Sigmoid colon (tissue), 7 donors: Measurements from ENCODE around the gene RAB43. TPM values are rescaled to one million over a fixed set of nuclear protein-coding genes. Genes with fewer than 3 reads are reported as not detected.
"Not testable (repeated sequence)": the region's sequence is repeated elsewhere in the genome, so short reads cannot be mapped to it uniquely, and the experiment has no call there.

Source experiments
- DNase-seq: peaks from one replicate; pipeline ENCODE4 v3.0.0-alpha.2; 2019
- H3K27ac ChIP-seq, 4 donors: fragments of 200-600 bp; sonication (generic); one replicate each; pipeline ENCODE4 v1.5.1; 2016 to 2019; ENCODE audit warnings: mild to moderate bottlenecking in 1 of 4
- H3K27me3 ChIP-seq, 3 donors: fragments of 200-600 bp; sonication (generic); one replicate each; pipeline ENCODE4 v1.5.1; 2019; ENCODE audit warnings: mild to moderate bottlenecking in 1 of 3
- H3K36me3 ChIP-seq, 4 donors: fragments of 200-600 bp; sonication (generic); one replicate each; pipeline ENCODE4 v1.5.1; 2016 to 2019
- H3K4me1 ChIP-seq, 4 donors: fragments of 200-600 bp; sonication (generic); one replicate each; pipeline ENCODE4 v1.5.1; 2017 to 2019
- H3K4me3 ChIP-seq, 4 donors: fragments of 200-600 bp; sonication (generic); one replicate each; pipeline ENCODE4 v1.5.1; 2017 to 2019; ENCODE audit warnings: mild to moderate bottlenecking in 2 of 4, moderate library complexity in 1 of 4
- H3K9me3 ChIP-seq, 4 donors: fragments of 200-600 bp in 3 of 4; sonication (generic) in 3 of 4; one replicate each; pipeline versions ENCODE4 v1.5.1 to v1.6.1; 2013 to 2019
- EP300 ChIP-seq, 4 donors: sonication (generic); formaldehyde crosslinking; IDR thresholded peaks; one replicate each; pipeline ENCODE4 v1.6.1; 2017; ENCODE audit warnings: antibody characterized with exemption in 4 of 4
- POLR2A ChIP-seq, 2 donors: fragments of 450-650 bp; IDR thresholded peaks; one replicate each; pipeline ENCODE4 v1.6.1; 2016; ENCODE audit warnings: antibody characterized with exemption in 2 of 2, mild to moderate bottlenecking in 2 of 2, moderate library complexity in 2 of 2
- POLR2AphosphoS5 ChIP-seq, 4 donors: sonication (generic); formaldehyde crosslinking; IDR thresholded peaks; one replicate each; pipeline ENCODE4 v1.6.1; 2017; ENCODE audit warnings: antibody characterized with exemption in 4 of 4
- WGBS, 2 donors: extraction: QIAGEN DNeasy Blood & Tissue Kit; methylation state at CpG; one replicate each; pipeline ENCODE4 v1.1.7; 2013; 5-methylcytosine and 5-hydroxymethylcytosine counted together
- intact Hi-C: fragments of 100-400 bp; cut with DNase I; formaldehyde crosslinking; loops from one replicate; pipeline ENCODE4 v1.15.1; 2023
- polyA plus RNA-seq, 3 donors: library from polyadenylated mRNA; stranded (reverse); fragments of 200-250 nt; gene quantifications; one replicate each; pipeline ENCODE4 v1.2.3, GENCODE V29; 2013
- total RNA-seq, 4 donors: library from RNA; depleted of rRNA; stranded (reverse); fragments of >200 nt; gene quantifications; one replicate each; pipeline ENCODE4 v1.1.0, GENCODE V29; 2016
- TF ChIP-seq, protein P1 (sequence below), 4 experiments: fragments of 450-650 bp in 3 of 4; fragments of 200-600 bp in 1 of 4; IDR thresholded peaks; one replicate each; pipeline ENCODE4 v1.5.1; 2016 to 2019; ENCODE audit warnings: antibody characterized with exemption in 4 of 4, mild to moderate bottlenecking in 3 of 4, moderate library complexity in 2 of 4
- donor health status: healthy with polysubstance abuse.
- donor health status: Bipolar disorder and iron deficiency.
- donor health status: healthy.

The RAB43 gene
- total and polyA plus RNA-seq, 7 donors, result 2.8 to 31.3 (median 5.8) TPM

DNA sequence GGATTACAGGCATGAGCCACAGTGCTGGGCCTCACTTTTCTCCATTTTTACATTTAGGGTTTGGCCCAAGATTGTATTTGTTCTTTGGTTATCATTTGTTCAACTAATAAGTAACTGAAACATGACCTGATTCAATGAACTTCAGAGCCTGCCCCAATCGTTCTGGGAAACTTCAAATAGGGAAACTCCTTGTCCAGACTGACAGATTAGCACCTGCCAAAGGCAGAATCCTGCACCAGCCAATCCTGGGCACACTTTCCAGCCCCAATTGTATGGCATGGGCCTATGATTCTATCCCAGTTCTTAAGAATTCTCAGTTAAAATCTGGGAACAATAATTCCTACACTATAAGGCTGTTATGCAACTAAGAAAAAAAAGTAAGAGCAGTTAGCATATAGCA is 18.3 kb upstream of the RAB43 start:
- peaks cover 9 to 90% (median 36%) of the 10 kb centered on the region in 4 donors for H3K36me3 ChIP-seq
- WGBS, 2 donors, result 53 to 68% methylated on average over 1 of the region's 1 CpG
- TF ChIP-seq EP300 (IDR thresholded peaks at IDR 0.05), result no peak
- TF ChIP-seq POLR2AphosphoS5 (IDR thresholded peaks at IDR 0.05), result no peak
- no peak for TF ChIP-seq POLR2A (IDR thresholded peaks at IDR 0.05)
- TF ChIP-seq, protein P1, sequence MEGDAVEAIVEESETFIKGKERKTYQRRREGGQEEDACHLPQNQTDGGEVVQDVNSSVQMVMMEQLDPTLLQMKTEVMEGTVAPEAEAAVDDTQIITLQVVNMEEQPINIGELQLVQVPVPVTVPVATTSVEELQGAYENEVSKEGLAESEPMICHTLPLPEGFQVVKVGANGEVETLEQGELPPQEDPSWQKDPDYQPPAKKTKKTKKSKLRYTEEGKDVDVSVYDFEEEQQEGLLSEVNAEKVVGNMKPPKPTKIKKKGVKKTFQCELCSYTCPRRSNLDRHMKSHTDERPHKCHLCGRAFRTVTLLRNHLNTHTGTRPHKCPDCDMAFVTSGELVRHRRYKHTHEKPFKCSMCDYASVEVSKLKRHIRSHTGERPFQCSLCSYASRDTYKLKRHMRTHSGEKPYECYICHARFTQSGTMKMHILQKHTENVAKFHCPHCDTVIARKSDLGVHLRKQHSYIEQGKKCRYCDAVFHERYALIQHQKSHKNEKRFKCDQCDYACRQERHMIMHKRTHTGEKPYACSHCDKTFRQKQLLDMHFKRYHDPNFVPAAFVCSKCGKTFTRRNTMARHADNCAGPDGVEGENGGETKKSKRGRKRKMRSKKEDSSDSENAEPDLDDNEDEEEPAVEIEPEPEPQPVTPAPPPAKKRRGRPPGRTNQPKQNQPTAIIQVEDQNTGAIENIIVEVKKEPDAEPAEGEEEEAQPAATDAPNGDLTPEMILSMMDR (IDR thresholded peaks at IDR 0.05), result no peak

DNA sequence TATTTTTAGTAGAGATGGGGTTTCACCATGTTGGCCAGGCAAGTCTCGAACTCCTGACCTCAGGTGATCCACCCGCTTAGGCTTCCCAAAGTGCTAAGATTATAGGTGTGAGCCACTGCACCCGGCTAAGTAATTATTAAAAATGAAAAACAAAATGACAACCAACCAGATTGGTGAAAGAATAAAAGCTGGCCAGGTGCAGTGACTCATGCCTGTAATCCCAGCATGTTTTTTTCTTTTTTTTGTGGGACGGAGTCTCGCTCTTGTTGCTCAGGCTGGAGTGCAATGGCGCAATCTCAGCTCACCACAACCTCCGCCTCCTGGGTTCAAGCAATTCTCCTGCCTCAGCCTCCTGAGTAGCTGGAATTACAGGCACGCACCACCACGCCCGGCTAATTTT is 14.7 kb upstream of the RAB43 start:
- intact Hi-C loops, result not testable (repeated sequence)

More for the DNA sequence above, 18.3 kb upstream of the RAB43 start:
- Histone ChIP-seq H3K9me3 (no peaks in the 10 kb centered on the region), H3K27ac (no peak overlapping the region), H3K4me3 (no peak overlapping the region), H3K4me1 (no peaks in the 10 kb centered on the region), H3K27me3 (no peaks in the 10 kb centered on the region)
- no peak for DNase-seq
- intact Hi-C loops, result no loop called here

DNA sequence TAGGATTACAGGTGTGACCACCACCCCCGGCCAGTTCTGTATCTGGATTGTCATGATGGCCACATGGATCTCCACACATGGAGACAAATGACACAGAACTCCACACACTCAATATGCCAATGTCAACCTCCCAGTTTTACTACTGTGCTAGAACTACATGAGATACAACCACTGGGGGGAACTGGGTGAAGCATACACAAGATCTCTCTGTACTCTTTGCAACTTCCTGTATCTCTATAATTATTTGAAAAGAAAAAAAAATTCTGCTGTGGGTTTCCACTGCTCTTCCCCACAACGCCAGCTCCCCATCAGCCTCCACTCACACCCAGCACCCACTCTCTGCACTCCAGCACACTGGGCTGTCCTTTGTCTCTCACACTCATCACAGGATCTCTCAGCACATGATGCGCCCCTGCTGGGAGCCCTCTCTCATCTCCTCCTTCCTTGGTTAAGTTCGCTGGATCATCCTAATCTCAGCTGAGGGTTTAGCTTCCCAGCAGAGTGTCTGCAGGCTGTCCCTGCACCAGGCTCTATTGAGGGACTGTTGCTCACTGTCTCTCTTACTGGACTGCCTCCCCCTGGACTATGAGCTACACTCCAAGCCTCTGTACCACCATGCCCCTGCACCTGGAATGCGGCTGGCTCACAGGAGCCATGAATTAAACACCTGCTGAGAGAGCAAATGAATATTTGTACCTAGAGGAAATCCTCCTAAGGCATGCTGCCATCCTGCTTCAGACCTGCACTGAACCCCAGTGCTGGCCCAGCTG is 10.7 kb upstream of the RAB43 start:
- DNase-seq, result no peak
- Histone ChIP-seq H3K4me3 (no peak overlapping the region), H3K4me1 (no peaks in the 10 kb centered on the region), H3K27me3 (no peaks in the 10 kb centered on the region), H3K9me3 (no peaks in the 10 kb centered on the region), H3K27ac (no peak overlapping the region), H3K36me3 (peaks cover 17 to 99% (median 65%) of the 10 kb centered on the region in 4 donors)
- WGBS, 2 donors, result 87 to 95% methylated on average over 5 of the region's 5 CpGs
- TF ChIP-seq POLR2A (IDR thresholded peaks at IDR 0.05), result no peak
- TF ChIP-seq EP300 (IDR thresholded peaks at IDR 0.05), result no peak
- no peak for TF ChIP-seq POLR2AphosphoS5 (IDR thresholded peaks at IDR 0.05)
- TF ChIP-seq, protein P1 (IDR thresholded peaks at IDR 0.05), result no peak
- intact Hi-C loops, result no loop called here

More for the DNA sequence above, 14.7 kb upstream of the RAB43 start:
- H3K4me1 ChIP-seq, H3K9me3 ChIP-seq, H3K27me3 ChIP-seq, H3K27ac ChIP-seq, H3K4me3 ChIP-seq, DNase-seq: not testable (repeated sequence)
- WGBS, 2 donors, result 96 to 97% methylated on average over 10 of the region's 10 CpGs
- peaks cover 18 to 97% (median 62%) of the 10 kb centered on the region in 4 donors for H3K36me3 ChIP-seq

DNA sequence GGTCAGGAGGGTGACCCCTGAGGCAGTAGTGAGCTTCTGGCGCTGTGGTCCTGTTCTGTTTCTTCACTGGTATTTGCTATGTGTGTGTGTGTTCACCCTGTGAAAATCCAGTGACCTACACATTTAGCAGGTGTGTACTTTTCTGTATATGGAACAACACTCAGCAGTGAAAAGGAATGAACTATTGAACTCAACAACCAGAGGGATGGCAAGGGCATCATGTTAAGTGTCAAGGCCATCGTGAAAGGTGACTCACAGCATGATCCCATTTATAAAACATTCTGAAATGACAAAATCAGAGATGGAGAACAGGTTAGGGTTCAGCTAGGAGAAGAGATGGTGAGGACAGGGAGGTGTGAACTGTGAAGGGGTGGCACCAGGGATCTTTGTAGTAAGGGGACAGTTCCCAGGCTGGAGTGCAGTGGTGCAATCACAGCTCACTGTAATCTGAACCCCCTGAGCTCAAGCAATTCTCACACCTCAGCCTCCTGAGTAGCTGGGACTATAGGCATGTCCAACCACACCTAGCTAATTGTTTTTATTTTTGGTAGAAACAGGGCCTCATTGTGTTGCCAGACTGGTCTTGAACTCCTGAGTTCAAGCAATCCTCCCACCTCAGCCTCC is 10.0 kb upstream of the RAB43 start:
- no peaks in the 10 kb centered on the region for H3K4me1 ChIP-seq
- WGBS, 2 donors, result 84 to 91% methylated on average over 2 of the region's 2 CpGs
- H3K4me3 ChIP-seq, result no peak overlapping the region
- TF ChIP-seq, protein P1 (IDR thresholded peaks at IDR 0.05), result no peak
- TF ChIP-seq POLR2AphosphoS5 (IDR thresholded peaks at IDR 0.05), result no peak
- no peak for TF ChIP-seq EP300 (IDR thresholded peaks at IDR 0.05)
- no peak for TF ChIP-seq POLR2A (IDR thresholded peaks at IDR 0.05)
- peaks cover 17 to 95% (median 63%) of the 10 kb centered on the region in 4 donors for H3K36me3 ChIP-seq
- H3K9me3 ChIP-seq, result no peaks in the 10 kb centered on the region
- no peak for DNase-seq
- no peak overlapping the region for H3K27ac ChIP-seq
- intact Hi-C loops, result no loop called here
- no peaks in the 10 kb centered on the region for H3K27me3 ChIP-seq

DNA sequence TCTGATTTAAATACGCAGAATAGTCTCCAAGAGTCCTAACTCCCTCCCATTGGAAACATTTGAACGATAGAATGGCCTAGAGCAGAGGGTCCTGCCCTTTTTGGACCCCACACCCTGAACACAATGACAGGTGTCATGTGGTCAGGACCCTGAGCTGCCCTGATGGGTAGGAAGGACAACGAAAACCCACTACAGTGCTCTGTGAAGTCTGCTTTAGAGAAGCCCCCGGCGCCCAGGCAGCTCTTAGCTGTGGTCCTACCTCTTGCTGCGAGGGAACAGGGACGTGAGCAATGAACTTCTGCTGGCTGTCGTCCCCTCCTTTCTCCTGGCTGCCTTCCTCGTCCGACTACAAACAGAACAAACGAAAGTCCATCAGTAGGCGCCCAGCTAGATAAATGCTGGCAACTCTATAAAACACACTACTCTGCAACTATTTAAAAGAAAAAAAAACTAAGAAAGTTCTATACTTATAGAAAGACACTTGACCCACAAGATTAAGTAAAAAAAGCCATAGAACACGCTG is 8.7 kb upstream of the RAB43 start:
- Histone ChIP-seq H3K4me1 (no peaks in the 10 kb centered on the region), H3K4me3 (no peak overlapping the region), H3K27me3 (no peaks in the 10 kb centered on the region), H3K9me3 (no peaks in the 10 kb centered on the region), H3K36me3 (peaks cover 17 to 83% (median 58%) of the 10 kb centered on the region in 4 donors), H3K27ac (no peak overlapping the region)
- TF ChIP-seq, protein P1 (IDR thresholded peaks at IDR 0.05), result no peak
- TF ChIP-seq POLR2A (IDR thresholded peaks at IDR 0.05) (no peak), EP300 (IDR thresholded peaks at IDR 0.05) (no peak), POLR2AphosphoS5 (IDR thresholded peaks at IDR 0.05) (no peak)
- intact Hi-C loops, result no loop called here
- WGBS, 2 donors, result 93 to 94% methylated on average over 13 of the region's 13 CpGs
- DNase-seq, result no peak
